Umbilical cord (tissue), 2 donors: ENCODE data around the gene SLC12A9. TPM values are rescaled to one million over a fixed set of nuclear protein-coding genes. Genes with fewer than 3 reads are reported as not detected.

Source experiments
- DNase-seq: peaks from one replicate; pipeline ENCODE4 v3.0.0-alpha.2; 2015; ENCODE audit warnings: low spot score
- total RNA-seq: library from RNA; depleted of rRNA; stranded (reverse); fragments of >200 nt; gene quantifications from one replicate; pipeline ENCODE4 v1.2.3, GENCODE V29; 2014; ENCODE audit warnings: low replicate concordance; ENCODE audit not compliant: insufficient read depth

SLC12A9 gene
- total RNA-seq, 1 donor from 2014 or later = 20.7 TPM

DNA sequence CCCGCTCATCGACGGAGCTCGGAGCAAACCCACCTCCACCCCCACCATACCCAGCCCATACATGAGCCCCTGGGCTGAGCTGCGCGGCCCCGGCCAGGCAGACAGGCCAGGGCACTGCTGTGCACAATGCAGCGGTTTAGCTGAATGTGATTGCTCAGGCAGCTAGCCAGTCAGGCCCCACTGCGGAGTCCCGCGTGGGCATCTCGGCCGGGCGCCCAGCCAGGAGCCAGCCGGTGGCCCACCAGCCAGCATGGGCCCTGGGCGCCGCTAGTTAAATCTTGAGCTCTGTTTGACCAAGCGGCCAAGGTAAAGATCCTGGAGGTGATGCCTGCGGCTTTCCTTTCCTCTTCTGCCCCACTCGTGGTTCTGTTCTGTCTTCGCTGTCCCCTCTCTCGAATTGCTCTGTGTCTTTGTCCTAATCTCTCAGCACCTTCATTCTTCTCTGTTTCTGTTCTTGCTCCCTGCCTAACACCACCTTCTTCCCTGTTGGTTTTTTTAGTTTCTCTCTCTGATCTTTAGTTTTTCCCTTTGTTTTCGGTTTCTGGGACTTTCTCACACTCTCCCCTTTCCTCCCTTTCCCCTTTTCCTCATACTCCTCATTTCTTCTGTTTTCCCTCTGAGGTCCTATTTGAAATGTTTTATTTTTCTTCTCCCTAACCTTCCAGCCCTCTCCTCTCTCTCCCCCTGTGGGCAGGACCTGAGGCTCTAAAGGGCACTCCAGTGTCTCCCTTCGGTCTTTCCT lies 30.4 kb downstream of the SLC12A9 start:
- DNase-seq = no peak

GRCh38 chr7:100884736-100885439 lies 32.4 kb downstream of the SLC12A9 start:
- DNase-seq = no peak

DNA sequence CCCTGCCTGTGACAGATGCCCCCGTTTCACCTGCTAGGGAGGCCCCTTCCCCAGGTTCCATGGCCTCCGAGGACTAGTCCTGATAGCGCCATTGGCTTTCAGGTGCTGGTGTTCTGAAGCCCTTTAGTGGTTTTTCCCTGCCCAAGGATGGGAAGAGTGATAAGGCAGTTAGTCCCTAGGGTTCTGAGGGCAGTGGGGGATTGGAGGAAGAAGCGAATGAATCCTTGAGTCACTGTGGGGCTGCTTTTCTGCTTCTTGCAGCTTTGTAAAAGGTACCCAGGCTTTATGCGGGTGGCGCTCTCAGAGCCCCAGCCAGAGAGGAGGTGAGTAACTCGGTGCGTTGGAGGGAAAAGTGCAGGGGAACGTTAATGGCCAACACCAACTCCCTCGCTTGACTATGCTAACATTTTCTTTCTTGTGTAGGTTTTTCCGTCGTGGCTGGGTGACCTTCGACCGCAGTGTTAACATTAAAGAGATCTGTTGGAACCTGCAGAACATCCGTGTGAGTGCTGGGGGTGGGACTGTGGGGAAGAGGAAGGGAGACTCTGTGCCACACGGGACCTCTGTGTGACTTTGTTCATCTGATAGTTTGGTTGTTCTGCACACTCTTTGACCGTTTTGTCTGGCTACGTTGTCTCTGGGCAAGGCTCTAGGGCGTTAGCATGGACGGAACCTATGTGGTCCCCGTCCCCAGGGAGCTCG lies 33.1 kb downstream of the SLC12A9 start:
- no peak for DNase-seq

DNA sequence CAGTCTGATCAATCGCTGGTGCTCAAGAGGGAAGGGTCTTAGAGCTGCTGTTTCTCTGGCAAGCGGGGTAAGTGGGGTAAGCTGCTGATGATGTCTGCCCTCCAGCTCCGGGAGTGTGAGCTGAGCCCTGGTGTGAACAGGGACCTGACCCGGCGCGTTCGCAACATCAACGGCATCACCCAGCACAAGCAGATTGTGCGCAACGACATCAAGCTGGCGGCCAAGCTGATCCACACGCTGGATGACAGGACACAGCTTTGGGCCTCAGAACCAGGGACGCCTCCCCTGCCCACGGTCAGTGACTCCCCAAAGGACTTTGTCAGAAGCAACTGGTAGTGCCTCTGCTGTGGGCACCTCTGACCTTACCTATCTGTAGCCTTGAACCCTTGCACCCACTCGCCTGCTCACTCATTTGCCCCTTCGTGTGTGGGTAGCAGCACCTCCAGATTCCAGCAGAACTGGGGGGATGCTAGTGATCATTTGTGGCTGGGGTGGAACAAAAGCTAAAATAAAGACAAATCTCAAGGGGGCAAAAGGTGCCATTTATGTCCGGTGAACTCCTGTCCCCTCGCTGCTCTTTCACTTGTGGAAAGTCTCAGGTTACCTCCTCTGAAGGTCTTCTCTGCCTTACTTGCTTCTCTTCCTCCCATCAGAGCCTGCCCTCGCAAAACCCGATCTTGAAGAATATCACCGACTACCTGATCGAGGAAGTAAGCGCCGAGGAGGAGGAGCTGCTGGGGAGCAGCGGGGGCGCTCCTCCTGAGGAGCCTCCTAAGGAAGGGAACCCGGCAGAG lies 33.8 kb downstream of the SLC12A9 start:
- DNase-seq = no peak

GRCh38 chr7:100886936-100887515 lies 34.5 kb downstream of the SLC12A9 start:
- DNase-seq = no peak

DNA sequence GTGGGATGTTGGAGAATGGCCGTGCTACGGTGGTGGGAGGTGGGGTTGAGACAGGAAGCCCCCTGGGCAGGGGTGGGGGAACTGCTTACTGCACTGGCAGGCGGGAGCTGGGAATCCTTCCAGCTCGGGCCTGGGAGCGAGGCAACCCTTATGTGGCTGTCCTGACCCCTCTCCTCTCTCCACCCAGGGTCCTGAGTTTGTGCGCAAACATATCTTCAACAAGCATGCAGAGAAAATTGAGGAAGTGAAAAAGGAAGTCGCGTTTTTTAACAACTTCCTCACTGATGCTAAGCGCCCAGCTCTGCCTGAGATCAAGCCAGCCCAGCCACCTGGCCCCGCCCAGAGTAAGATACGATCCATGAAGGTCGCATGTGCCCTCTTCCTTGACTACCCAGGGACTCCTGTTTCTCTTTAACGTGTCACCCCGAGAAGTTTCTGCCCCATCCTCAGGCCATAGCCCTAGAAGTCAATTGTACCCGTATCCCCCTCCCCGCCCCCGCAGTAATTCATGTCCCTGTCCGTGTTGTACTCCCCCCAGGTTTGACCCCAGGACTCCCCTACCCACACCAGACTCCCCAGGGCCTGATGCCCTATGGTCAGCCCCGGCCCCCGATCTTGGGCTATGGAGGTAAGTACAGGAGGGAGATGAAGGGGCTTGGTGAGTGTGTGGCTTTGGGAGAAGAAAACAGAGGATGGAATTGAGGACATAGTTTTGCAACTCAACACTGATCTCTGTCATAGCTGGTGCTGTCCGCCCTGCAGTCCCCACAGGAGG lies 35.2 kb downstream of the SLC12A9 start:
- DNase-seq = no peak

DNA sequence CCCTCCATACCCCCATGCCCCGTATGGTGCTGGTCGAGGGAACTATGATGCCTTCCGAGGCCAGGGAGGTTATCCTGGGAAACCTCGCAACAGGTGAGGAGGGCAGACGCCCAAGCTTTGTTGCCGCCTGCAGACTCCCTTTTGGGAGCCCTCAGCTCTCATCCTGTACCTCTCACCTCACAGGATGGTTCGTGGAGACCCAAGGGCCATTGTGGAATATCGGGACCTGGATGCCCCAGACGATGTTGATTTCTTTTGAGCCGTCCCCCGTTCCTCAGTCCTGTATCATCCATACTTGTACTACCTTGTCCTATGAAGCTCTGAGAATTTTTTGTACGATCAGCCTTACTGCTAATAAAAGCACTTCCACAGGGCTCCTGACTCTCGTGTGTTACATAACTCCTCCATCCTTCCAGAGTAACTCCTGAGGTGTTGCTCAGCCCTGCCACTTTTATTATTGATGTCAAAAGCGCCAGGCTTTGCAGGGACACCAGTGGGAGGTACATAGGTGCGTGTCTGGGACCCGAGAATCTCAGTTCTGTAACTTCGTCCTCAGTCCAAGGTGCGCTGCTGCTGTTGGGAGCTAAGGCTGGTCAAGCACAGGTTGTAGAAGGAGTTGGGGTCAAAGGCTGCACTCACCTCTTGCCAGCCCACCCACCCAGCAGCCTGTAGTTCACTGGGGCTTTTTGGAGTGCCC lies 35.9 kb downstream of the SLC12A9 start:
- DNase-seq = no peak

DNA sequence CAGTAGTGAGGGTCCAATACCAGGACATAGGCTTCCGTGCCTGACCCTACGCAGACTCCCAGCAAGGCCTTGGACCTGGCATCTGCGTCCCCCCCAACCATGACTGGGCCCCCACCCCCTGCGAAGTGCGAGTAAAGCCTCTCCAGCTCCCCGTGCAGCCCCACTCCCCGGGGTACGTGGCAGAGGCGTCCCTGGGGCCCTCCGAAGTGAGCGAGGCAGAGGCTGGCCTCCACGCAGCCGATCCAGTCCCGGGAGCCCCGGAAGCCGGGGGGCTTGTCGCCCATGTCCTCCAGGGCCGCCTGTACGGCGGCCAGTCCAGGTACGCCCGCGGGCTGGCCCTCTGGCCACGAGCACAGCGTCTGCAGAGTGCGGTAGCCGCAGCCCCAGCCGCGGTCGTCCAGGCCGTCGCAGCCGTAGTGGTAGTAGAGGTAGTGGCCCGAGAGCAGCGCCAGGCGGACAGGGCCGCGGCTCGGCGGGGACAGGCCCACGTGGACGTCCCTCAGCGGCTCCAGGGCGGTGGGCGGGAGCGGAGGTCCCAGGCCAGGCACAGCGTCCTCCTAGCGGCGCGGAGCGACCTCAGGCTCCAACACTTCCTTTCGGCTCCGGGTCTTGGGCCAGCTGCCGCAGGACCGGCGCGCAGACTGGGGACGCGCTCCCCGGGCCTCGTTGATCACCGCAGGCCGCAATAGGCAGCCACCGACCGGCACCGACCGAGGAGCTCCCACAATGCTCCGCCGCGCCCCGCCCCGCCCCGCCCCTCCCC lies 36.7 kb downstream of the SLC12A9 start, which contains the start of gene UFSP1:
Gene UFSP1, minus strand, starts transcription at position 728 of the 763 bp plus-strand sequence. Its CDS starts 444 bp downstream, at position 284.
- no peak for DNase-seq

DNA sequence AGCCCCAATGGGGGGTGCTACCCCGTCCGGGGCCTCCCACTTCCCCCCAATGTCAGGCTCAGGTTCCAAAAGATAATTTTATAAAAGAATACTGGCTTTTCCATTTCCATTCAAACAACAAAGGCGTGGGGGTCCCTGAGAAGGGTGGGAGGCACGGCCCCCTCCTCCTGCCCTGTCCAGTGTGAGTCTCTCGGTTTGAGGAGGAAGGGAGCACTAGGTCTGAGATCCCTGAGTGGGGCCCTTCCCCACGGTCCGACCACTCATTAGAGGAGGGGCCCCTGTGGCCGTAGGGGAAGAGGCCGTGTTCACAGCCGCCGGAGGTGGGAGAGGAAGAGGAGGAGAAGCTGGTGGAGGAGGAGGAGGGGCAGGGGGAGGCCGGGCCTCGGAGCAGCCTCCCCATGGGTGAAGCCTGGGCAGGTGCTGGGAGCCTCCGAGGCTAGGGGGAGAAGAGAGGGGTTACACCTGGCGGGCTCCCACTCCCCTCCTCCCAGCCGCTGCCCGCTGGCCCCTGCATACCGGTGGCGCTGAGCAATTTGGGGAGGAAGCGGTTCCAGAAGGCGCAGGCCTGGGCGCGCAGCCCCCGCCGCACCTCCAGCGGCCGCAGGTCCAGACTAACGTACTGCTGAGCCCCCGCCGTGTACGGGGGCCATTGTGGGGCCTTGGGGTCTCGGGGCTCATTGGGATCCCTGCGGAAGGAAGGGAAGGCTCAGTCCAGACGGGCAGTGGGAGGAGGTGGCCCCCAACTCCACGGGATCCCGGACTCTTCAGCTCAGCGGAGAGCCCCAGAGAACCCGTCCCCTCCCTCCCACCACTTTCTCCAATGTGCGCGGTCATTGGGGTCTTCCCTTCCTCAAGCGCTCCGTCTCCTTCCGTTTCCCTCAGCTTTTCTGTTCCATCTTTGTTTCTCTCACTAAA lies 38.4 kb downstream of the SLC12A9 start:
- DNase-seq = peak; percentile 54

GRCh38 chr7:100891568-100892247 lies 39.2 kb downstream of the SLC12A9 start:
- no peak for DNase-seq

DNA sequence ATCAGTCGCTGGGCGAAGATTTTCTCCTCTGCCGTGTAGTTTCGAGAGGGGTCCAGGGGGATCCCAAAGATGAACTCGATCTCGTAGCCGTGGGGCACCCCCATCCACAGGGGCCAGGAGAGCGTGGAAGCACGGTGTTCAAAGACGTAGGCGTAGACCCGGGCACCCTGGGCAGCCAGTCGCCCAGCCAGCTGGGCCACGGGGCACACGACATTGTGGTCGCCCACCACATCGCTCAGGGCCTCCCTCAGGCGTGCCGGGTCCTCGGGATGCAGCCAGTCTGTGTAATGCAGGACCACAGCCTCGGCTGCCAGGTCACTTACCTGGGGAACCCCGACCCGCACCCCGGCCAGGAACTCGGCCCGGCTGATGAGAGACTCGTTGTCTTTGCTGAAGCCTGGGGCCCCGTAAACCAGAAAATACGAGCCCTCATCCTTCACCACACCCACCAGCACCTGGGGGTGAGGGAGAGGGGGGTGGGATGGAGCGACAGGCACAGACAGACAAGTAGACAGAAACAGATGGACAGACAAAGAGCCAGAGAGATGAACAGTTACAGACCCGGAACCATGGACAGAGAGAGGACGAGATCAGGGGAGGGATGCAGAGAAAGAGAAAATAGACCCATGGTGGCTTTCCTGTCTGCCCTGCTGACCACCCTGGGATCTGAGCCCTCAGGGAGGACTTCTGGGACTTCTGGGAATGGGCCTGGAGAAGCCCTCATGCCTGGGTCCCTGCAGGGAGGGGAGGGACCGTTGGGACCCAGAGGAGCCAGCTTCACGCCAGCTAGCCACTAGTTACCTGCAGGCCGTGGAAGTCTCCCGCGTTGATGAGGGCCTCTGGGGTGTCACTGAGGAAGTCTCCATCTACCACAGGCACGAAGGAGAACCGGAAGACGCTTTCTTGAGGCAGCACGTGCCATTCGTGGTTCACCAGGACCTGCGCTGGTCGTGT lies 40.1 kb downstream of the SLC12A9 start:
- no peak for DNase-seq

DNA sequence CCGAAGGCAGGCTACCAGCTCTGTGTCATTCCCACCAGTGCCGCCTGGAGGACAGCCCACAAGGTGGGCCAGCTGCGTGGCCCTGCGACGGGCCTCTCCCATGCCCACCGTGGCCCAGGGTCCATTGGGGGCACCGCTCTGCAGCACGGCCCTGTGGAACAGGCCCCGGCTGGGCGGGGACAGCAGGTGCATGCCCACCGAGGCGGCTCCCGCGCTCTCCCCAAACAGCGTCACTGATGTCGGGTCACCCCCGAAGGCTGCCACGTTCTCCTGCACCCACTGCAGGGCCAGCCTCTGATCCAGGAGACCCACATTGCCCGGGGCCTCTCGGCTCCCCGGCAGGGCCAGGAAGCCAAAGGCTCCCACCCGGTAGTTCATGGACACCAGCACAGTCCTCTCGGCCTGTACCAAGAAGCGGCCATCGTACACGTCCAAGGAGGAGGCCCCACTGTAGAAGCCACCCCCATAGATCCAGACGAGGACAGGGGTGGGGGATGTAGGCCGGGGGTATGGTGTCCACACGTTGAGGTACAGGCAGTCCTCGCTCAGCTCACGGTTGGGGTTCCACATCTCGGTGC lies 40.9 kb downstream of the SLC12A9 start:
- no peak for DNase-seq

DNA sequence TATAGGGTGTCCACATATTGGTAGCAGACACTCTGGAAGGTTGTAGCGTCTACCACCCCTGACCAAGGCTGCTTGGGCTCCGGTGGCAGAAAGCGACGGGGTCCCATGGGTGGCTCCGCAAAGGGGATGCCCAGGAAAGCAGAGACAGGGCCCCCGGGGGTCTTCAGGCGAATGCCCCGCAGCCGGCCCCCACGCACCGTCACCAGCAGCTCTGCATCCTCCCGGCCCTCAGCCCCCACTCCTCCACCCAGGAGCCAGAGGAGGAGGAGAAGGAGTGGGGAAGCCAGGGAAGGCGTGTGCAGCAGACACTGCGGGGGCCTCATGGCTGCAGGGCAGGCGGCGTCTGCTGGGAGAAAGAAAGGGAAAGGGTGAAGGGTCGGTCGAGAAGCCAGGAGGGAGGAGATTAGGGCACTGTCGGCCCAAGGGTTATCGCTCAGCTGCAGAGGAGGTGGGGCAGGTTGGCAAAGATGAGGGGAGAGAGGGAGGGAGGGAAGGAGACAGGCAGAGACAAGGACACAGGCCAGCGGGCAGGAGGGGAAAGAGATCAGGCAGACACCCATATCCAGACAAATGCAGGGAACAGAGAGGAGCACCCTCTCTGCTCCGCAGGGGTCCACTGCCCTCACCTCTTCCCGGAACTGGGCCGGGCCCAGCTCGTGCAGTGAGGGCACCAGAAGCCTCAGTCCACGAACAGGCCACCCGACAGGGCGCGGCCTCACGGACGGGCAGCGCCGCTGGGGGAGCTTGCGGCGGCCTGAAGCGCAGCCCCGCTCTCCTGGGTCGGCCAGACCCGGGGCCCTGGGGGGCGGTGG lies 41.6 kb downstream of the SLC12A9 start:
- no peak for DNase-seq

GRCh38 chr7:100894860-100895700 lies 42.6 kb downstream of the SLC12A9 start:
- DNase-seq = no peak
